Activated CD4-positive, alpha-beta T cell treated with anti-CD3 and anti-CD28 coated beads, Interleukin-2, amount 50 U/mL, for 48 hours (primary cell): ENCODE data around the gene TUBA4A.
"Not testable (repeated sequence)": the region's sequence is repeated elsewhere in the genome, so short reads cannot be mapped to it uniquely, and the experiment has no call there.

Experiments used
- DNase-seq, 2 experiments: peaks; one replicate each; pipeline ENCODE4 v3.0.0-alpha.2; 2020

Gene TUBA4A

GRCh38 chr2:219266886-219267285 lies 13.2 kb upstream of the TUBA4A start:
- no peak for DNase-seq

- no peak for DNase-seq
Measured at GRCh38 chr2:219266232-219266631, 12.5 kb upstream of the TUBA4A start.

- no peak for DNase-seq
Measured at GRCh38 chr2:219261024-219261855, 7.5 kb upstream of the TUBA4A start.

GRCh38 chr2:219258942-219259341 lies 5.2 kb upstream of the TUBA4A start:
- not testable (repeated sequence) for DNase-seq

GRCh38 chr2:219254590-219255201 lies 978 bp upstream of the TUBA4A start:
- DNase-seq, result peak; percentile 38 to 50

- peak; percentile 64 to 69 for DNase-seq
Measured at GRCh38 chr2:219252900-219253752, 592 bp downstream of the TUBA4A start, which contains the start of gene TUBA4B. TSS of gene TUBA4B (plus strand) at chr2:219253243. CDS start at chr2:219253408, 165 bp downstream.

GRCh38 chr2:219252570-219252899 lies 1.2 kb downstream of the TUBA4A start:
- DNase-seq, result no peak

- peak; percentile 41 to 48 for DNase-seq
Measured at GRCh38 chr2:219252084-219252483, 1.6 kb downstream of the TUBA4A start.

- DNase-seq, result no peak
Measured at GRCh38 chr2:219251656-219252055, 2.1 kb downstream of the TUBA4A start.

- no peak for DNase-seq
Measured at GRCh38 chr2:219250049-219250781, 3.5 kb downstream of the TUBA4A start.

GRCh38 chr2:219249203-219249980 lies 4.3 kb downstream of the TUBA4A start:
- DNase-seq, result peak; percentile 45 to 65

- no peak for DNase-seq
Measured at GRCh38 chr2:219248845-219249202, 4.9 kb downstream of the TUBA4A start.

GRCh38 chr2:219247678-219248642 lies 5.8 kb downstream of the TUBA4A start:
- peak; percentile 62 to 70 for DNase-seq

- DNase-seq, result no peak
Measured at GRCh38 chr2:219246559-219246958, 7.2 kb downstream of the TUBA4A start.

GRCh38 chr2:219245899-219246230 lies 7.9 kb downstream of the TUBA4A start:
- DNase-seq, result no peak

- peak; percentile 93 to 94 for DNase-seq
Measured at GRCh38 chr2:219245148-219245898, 8.4 kb downstream of the TUBA4A start, which contains the start of the genes GLB1L and STK16. TSS of gene GLB1L (minus strand) at chr2:219245444. CDS start at chr2:219243573, 1,871 bp downstream. TSS of gene STK16 (plus strand) at chr2:219245479. CDS start at chr2:219246000, 521 bp downstream.

GRCh38 chr2:219244789-219245147 lies 8.9 kb downstream of the TUBA4A start:
- DNase-seq, result no peak

- no peak for DNase-seq
Measured at GRCh38 chr2:219243291-219243761, 10.4 kb downstream of the TUBA4A start.

- no peak for DNase-seq
Measured at GRCh38 chr2:219234331-219234730, 19.4 kb downstream of the TUBA4A start.

GRCh38 chr2:219230059-219230540 lies 23.6 kb downstream of the TUBA4A start:
- DNase-seq, result peak; percentile 71 to 79
